OCI-LY3 (cell line): Measurements from ENCODE around the gene TUBB4B.
A peak's percentile ranks its signal among the peaks of the same experiment; 100 is the strongest.

Source experiments
- H2AFZ ChIP-seq: fragments of 200-600, 300-600 bp; shearing (Covaris generic); 2 replicates; pipeline ENCODE4 v1.6.0; 2014; ENCODE audit warnings: antibody characterized with exemption, low read depth, low read length
- H3K27ac ChIP-seq: fragments of 200-600, 300-600 bp; sonication (generic); 2 replicates; pipeline ENCODE4 v1.5.1; 2014; ENCODE audit warnings: mild to moderate bottlenecking, low read length, moderate library complexity, mixed read lengths
- H3K27me3 ChIP-seq: fragments of 200-600, 300-600 bp; sonication (generic); 2 replicates; pipeline ENCODE4 v1.6.1; 2014; ENCODE audit warnings: low read depth, low read length, mixed read lengths
- H3K36me3 ChIP-seq: fragments of 200-600, 300-600 bp; sonication (generic); replicated peaks from 2 replicates; pipeline ENCODE3; 2014; ENCODE audit warnings: low read depth, low read length, mixed read lengths
- H3K4me1 ChIP-seq: fragments of 300-600, 200-600 bp; sonication (generic); 2 replicates; pipeline ENCODE4 v1.6.1; 2014; ENCODE audit warnings: low read length, mixed read lengths
- H3K4me2 ChIP-seq: fragments of 200-600, 300-600 bp; sonication (generic); 2 replicates; pipeline ENCODE4 v1.6.1; 2014; ENCODE audit warnings: low read length, mixed read lengths
- H3K4me3 ChIP-seq: fragments of 300-600, 200-600 bp; sonication (generic); 2 replicates; pipeline ENCODE4 v1.5.1; 2014; ENCODE audit warnings: antibody characterized with exemption, mild to moderate bottlenecking, low read length, moderate library complexity
- H3K79me2 ChIP-seq: fragments of 300-600, 200-600 bp; shearing (Covaris generic); 2 replicates; pipeline ENCODE4 v1.6.1; 2014; ENCODE audit warnings: mild to moderate bottlenecking, low read length, mixed read lengths
- H3K9ac ChIP-seq: fragments of 300-600, 200-600 bp; shearing (Covaris generic); 2 replicates; pipeline ENCODE4 v1.6.0; 2014; ENCODE audit warnings: mild to moderate bottlenecking, low read length, moderate library complexity
- H3K9me3 ChIP-seq: fragments of 200-600, 300-600 bp; shearing (Covaris generic); 2 replicates; pipeline ENCODE4 v1.6.1; 2014; ENCODE audit warnings: low read length, mixed read lengths; ENCODE audit not compliant: insufficient read depth
- H4K20me1 ChIP-seq: fragments of 200-600, 300-600 bp; sonication (generic); 2 replicates; pipeline ENCODE4 v1.6.1; 2016; ENCODE audit warnings: low read length, mixed read lengths; ENCODE audit not compliant: insufficient read depth
- CTCF ChIP-seq: fragments of 200-600, 300-600 bp; sonication (generic); IDR thresholded peaks from 2 replicates; pipeline ENCODE4 v1.5.1; 2014; ENCODE audit warnings: antibody characterized with exemption, low read length, low read depth
- EZH2phosphoT487 ChIP-seq: fragments of 200-600 bp; shearing (Covaris generic); IDR thresholded peaks from 2 replicates; pipeline ENCODE4 v1.6.1; 2018; ENCODE audit warnings: antibody characterized with exemption, mixed run types, low read depth

The TUBB4B gene

GRCh38 chr9:137276473-137277328 lies 35.6 kb downstream of the TUBB4B start:
- Histone ChIP-seq H3K4me2 (peak overlapping the region; percentile 79), H3K36me3 (peaks cover 18% of the 10 kb centered on the region), H3K27me3 (no peaks in the 10 kb centered on the region), H3K27ac (peak overlapping the region; percentile 58), H3K4me3 (peak overlapping the region; percentile 81), H4K20me1 (no peaks in the 10 kb centered on the region), H3K9me3 (no peaks in the 10 kb centered on the region), H3K79me2 (no peaks in the 10 kb centered on the region), H3K4me1 (peaks cover 28% of the 10 kb centered on the region), H3K9ac (peak overlapping the region; percentile 84), H2AFZ (no peak overlapping the region)
- TF ChIP-seq CTCF (no peak), EZH2phosphoT487 (no peak)

- H3K79me2 ChIP-seq, result no peaks in the 10 kb centered on the region
- peak within 1 kb of the TSS; percentile 58 for H3K27ac ChIP-seq
- H2AFZ ChIP-seq, result no peak within 1 kb of the TSS
- H3K4me2 ChIP-seq, result peak within 1 kb of the TSS; percentile 79
- no peaks in the 10 kb centered on the region for H3K9me3 ChIP-seq
- peak within 1 kb of the TSS; percentile 84 for H3K9ac ChIP-seq
- H3K4me3 ChIP-seq, result peak within 1 kb of the TSS; percentile 81
- no peaks in the 10 kb centered on the region for H4K20me1 ChIP-seq
- H3K36me3 ChIP-seq, result peaks cover 18% of the 10 kb centered on the region
- no peaks in the 10 kb centered on the region for H3K27me3 ChIP-seq
- peaks cover 28% of the 10 kb centered on the region for H3K4me1 ChIP-seq
- peak; percentile 21 for TF ChIP-seq CTCF
- no peak for TF ChIP-seq EZH2phosphoT487
These were observed 36.4 kb downstream of the TUBB4B start, which contains the start of gene TOR4A for GRCh38 chr9:137277329-137278041. Gene TOR4A (plus strand): TSS chr9:137277726. CDS start chr9:137278690, 964 bp downstream.

- Histone ChIP-seq H3K4me2 (peak overlapping the region; percentile 79), H4K20me1 (no peaks in the 10 kb centered on the region), H3K9me3 (no peaks in the 10 kb centered on the region), H3K79me2 (no peaks in the 10 kb centered on the region), H2AFZ (no peak overlapping the region), H3K36me3 (peaks cover 15% of the 10 kb centered on the region), H3K4me1 (peaks cover 28% of the 10 kb centered on the region), H3K27me3 (no peaks in the 10 kb centered on the region), H3K4me3 (peak overlapping the region; percentile 81), H3K9ac (peak overlapping the region; percentile 84), H3K27ac (peak overlapping the region; percentile 58)
- TF ChIP-seq EZH2phosphoT487, result no peak
- TF ChIP-seq CTCF, result no peak
These were observed 37.1 kb downstream of the TUBB4B start for GRCh38 chr9:137278061-137278701.
